HepG2 (cell line): Measurements from ENCODE around the gene KIF24. TPM values are rescaled to one million over a fixed set of nuclear protein-coding genes. Genes with fewer than 3 reads are reported as not detected.

ENCODE experiments used
- ATAC-seq: fragments of 200-7000 bp; cut with Tn5 transposase; 3 replicates; pipeline ENCODE4 v1.9.1; 2020; ENCODE audit warnings: mild to moderate bottlenecking, moderate library complexity
- BruUV-seq: library from RNA; stranded (reverse); fragments of 400-500 nt; replicated peaks from 2 replicates; lab custom pipeline; 2021; lab: Mats Ljungman, UMichigan
- CTCF ChIA-PET: fragments of 300-600 bp; formaldehyde crosslinking; extraction: SDS; loops from one replicate; lab custom pipeline; 2021; ENCODE audit warnings: low total read pairs, inconsistent platforms, low intra/inter-chr PET ratio; lab: Yijun Ruan, JAX
- POLR2A ChIA-PET: fragments of 350-600 bp; sonication (Branson Sonifier 250); formaldehyde crosslinking; loops from one replicate; lab custom pipeline; 2020; ENCODE audit warnings: antibody characterized with exemption, inconsistent platforms; lab: Yijun Ruan, JAX
- DNase-seq: peaks from one replicate; pipeline ENCODE4 v3.0.0-alpha.2; 2015; ENCODE audit warnings: low spot score
- FAIRE-seq: peaks from 3 replicates; lab custom pipeline; 2011; peaks lifted over from hg19 to GRCh38; lab: Jason Lieb, UNC
- H2AFZ ChIP-seq: one replicate; pipeline ENCODE4 v1.6.1; 2011; ENCODE audit warnings: low read length, inconsistent platforms
- H3K27ac ChIP-seq: fragments of 300-600 bp; 3 replicates; pipeline ENCODE4 v1.8.0; 2011; ENCODE audit warnings: mixed run types, mild to moderate bottlenecking, mixed read lengths, low read length, inconsistent platforms; ENCODE audit not compliant: insufficient read depth; ENCODE audit errors: extremely low read length
- H3K27me3 ChIP-seq, 2 experiments: fragments of 200-600 bp in 1 of 2; 2 replicates in 1 of 2; 3 replicates in 1 of 2; pipeline versions ENCODE4 v1.6.0 to v1.8.0; 2011; ENCODE audit warnings: low read length in 2 of 2, mild to moderate bottlenecking in 2 of 2, moderate library complexity in 2 of 2, inconsistent platforms in 1 of 2; ENCODE audit not compliant: insufficient read depth in 2 of 2, control insufficient read depth in 1 of 2
- H3K36me3 ChIP-seq, 2 experiments: fragments of 200-600 bp in 1 of 2; replicated peaks in 1 of 2; 2 replicates in 1 of 2; 3 replicates in 1 of 2; pipeline versions ENCODE4 v1.5.1 to v1.8.0; 2011; ENCODE audit warnings: low read length in 2 of 2, inconsistent platforms in 1 of 2; ENCODE audit not compliant: insufficient read depth in 2 of 2, control insufficient read depth in 1 of 2
- H3K4me1 ChIP-seq: 2 replicates; pipeline ENCODE4 v1.5.1; 2012; ENCODE audit warnings: low read length, inconsistent platforms; ENCODE audit not compliant: insufficient read depth
- H3K4me2 ChIP-seq: 2 replicates; pipeline ENCODE4 v1.6.0; 2011; ENCODE audit warnings: low read depth, low read length, inconsistent platforms
- H3K4me3 ChIP-seq, 3 experiments: fragments of 200-600 bp in 1 of 3; sonication (generic), shearing (Covaris generic) in 1 of 3; replicated peaks in 1 of 3; 2 replicates each; pipeline ENCODE4 v1.5.1; 2011 to 2016; ENCODE audit warnings: low read length in 3 of 3, inconsistent platforms in 2 of 3, low read depth in 2 of 3, mild to moderate bottlenecking in 2 of 3, control low read depth in 1 of 3, mixed read lengths in 1 of 3; ENCODE audit not compliant: insufficient read depth in 1 of 3
- H3K79me2 ChIP-seq: one replicate; pipeline ENCODE4 v1.6.1; 2011; ENCODE audit warnings: low read length, inconsistent platforms; ENCODE audit not compliant: insufficient read depth
- H3K9ac ChIP-seq: 2 replicates; pipeline ENCODE4 v1.6.0; 2011; ENCODE audit warnings: mild to moderate bottlenecking, low read depth, low read length, inconsistent platforms; ENCODE audit not compliant: insufficient read depth
- H3K9me3 ChIP-seq: 2 replicates; pipeline ENCODE4 v1.5.1; 2012; ENCODE audit warnings: mild to moderate bottlenecking, low read length
- H4K20me1 ChIP-seq: 2 replicates; pipeline ENCODE4 v1.6.0; 2011; ENCODE audit warnings: inconsistent platforms, mild to moderate bottlenecking, low read length, moderate library complexity; ENCODE audit not compliant: insufficient read depth
- KLF11 ChIP-seq: IDR thresholded peaks from 2 replicates; pipeline ENCODE4 v1.6.1; 2016; ENCODE audit warnings: missing compliant biosample characterization
- RNF219 ChIP-seq: sonication (generic); formaldehyde crosslinking; IDR thresholded peaks from 2 replicates; pipeline ENCODE4 v1.5.0; 2020; ENCODE audit warnings: mild to moderate bottlenecking, missing genetic modification reagents
- ZBTB34 ChIP-seq: sonication (generic); formaldehyde crosslinking; IDR thresholded peaks from 2 replicates; pipeline ENCODE4 v1.8.0; 2022; ENCODE audit warnings: mild to moderate bottlenecking, missing genetic modification reagents
- ZBTB40 ChIP-seq, 2 experiments: fragments of 450-650 bp in 1 of 2; sonication (generic) in 1 of 2; formaldehyde crosslinking in 1 of 2; IDR thresholded peaks; 2 replicates each; pipeline versions ENCODE4 v1.6.1 to v1.8.0; 2016 to 2022; ENCODE audit warnings: antibody characterized with exemption in 1 of 2, mild to moderate bottlenecking in 1 of 2, missing genetic modification reagents in 1 of 2
- WGBS: methylation state at CpG from one replicate; pipeline ENCODE4 v1.1.6; 2017; ENCODE audit warnings: low lambda C conversion rate; 5-methylcytosine and 5-hydroxymethylcytosine counted together
- in situ Hi-C: cut with HindIII; loops from 2 replicates; pipeline ENCODE4 v1.10.0; 2017; ENCODE audit warnings: low pct_unique_long_range_greater_than_20kb; ENCODE audit not compliant: extremely low pct_ligation_motif_present
- intact Hi-C: fragments of 100-400 bp; cut with micrococcal nuclease; formaldehyde crosslinking; loops from one replicate; pipeline ENCODE4 v1.10.0; 2022; ENCODE audit not compliant: unreplicated experiment
- polyA plus RNA-seq, 8 experiments: library from polyadenylated mRNA; depleted of rRNA in 3 of 8; stranded (reverse) in 7 of 8; unstranded in 1 of 8; fragments of >200 nt; fragmentation: Illumina TruSeq in 4 of 8; extraction: Trizol in 4 of 8; gene quantifications; 2 replicates each; pipeline versions ENCODE4 v1.2.1 to v1.2.3, GENCODE V29; 2011 to 2016; ENCODE audit warnings: low read depth in 4 of 8, missing spikeins in 1 of 8, mixed read lengths in 1 of 8; ENCODE audit not compliant: insufficient read depth in 1 of 8
- total RNA-seq, 5 experiments: library from RNA; depleted of rRNA; stranded (reverse); fragments of >200 nt; fragmentation: Illumina TruSeq; extraction: Trizol; gene quantifications; 2 replicates each; pipeline ENCODE4 v1.2.3, GENCODE V29; 2016; ENCODE audit warnings: low read depth in 1 of 5

Gene KIF24
- total and polyA plus RNA-seq, 2 of the 13 experiments (the other 11 are each of a cell fraction or from before 2014, with no cell fraction given): 1.1 to 3.0 TPM

GRCh38 chr9:34321451-34321850, 7.6 kb downstream of the KIF24 start:
- TF ChIP-seq RNF219 (CRISPR knock-in tag) (no peak), ZBTB34 (CRISPR knock-in tag) (no peak), ZBTB40 (IDR thresholded peaks at IDR 0.05) (no peak), ZBTB40 (CRISPR knock-in tag; IDR thresholded peaks at IDR 0.05) (no peak), KLF11 (CRISPR knock-in tag) (no peak)
- DNase-seq: no peak
- no peak for ATAC-seq
- H3K4me1 ChIP-seq: peaks cover 5% of the 10 kb centered on the region; the same call in 1 of the 2 replicates
- ChIA-PET POLR2A (no interaction called here), CTCF (no interaction called here)
- H3K4me2 ChIP-seq: no peak overlapping the region
- H3K4me3 ChIP-seq: no peak overlapping the region
- no peak for FAIRE-seq
- H3K36me3 ChIP-seq: no peaks in the 10 kb centered on the region
- in situ Hi-C loops: no loop called here
- intact Hi-C loops: no loop called here
- no peaks in the 10 kb centered on the region for H4K20me1 ChIP-seq
- no peak overlapping the region for H2AFZ ChIP-seq
- peaks cover under 1% of the 10 kb centered on the region for H3K79me2 ChIP-seq
- H3K27me3 ChIP-seq: no peaks in the 10 kb centered on the region
- H3K9me3 ChIP-seq: no peaks in the 10 kb centered on the region
- H3K9ac ChIP-seq: no peak overlapping the region
- H3K27ac ChIP-seq: no peak overlapping the region
- 97% methylated on average over 7 of the region's 7 CpGs for WGBS
- BruUV-seq: no TSS peak
